Neuronal stem cell (in vitro differentiated cells): ENCODE results near the gene GPBAR1.

Experiments
- DNase-seq: peaks from one replicate; pipeline ENCODE4 v3.0.0-alpha.2; 2013; ENCODE audit warnings: low spot score
- H2AFZ ChIP-seq: one replicate; pipeline ENCODE4 v1.6.1; 2013; ENCODE audit warnings: mild to moderate bottlenecking, low read length, inconsistent platforms
- H2AK5ac ChIP-seq: 2 replicates; pipeline ENCODE4 v1.6.1; 2013; ENCODE audit warnings: low read depth, mild to moderate bottlenecking, inconsistent platforms, low read length, moderate library complexity, mixed read lengths
- H2BK120ac ChIP-seq: 2 replicates; pipeline ENCODE4 v1.6.1; 2013; ENCODE audit warnings: low read depth, mild to moderate bottlenecking, inconsistent platforms, low read length, moderate library complexity, mixed read lengths
- H2BK12ac ChIP-seq: one replicate; pipeline ENCODE4 v1.6.1; 2013; ENCODE audit warnings: low read length, inconsistent platforms
- H2BK15ac ChIP-seq: 2 replicates; pipeline ENCODE4 v1.6.1; 2013; ENCODE audit warnings: mild to moderate bottlenecking, low read length, inconsistent platforms, mixed read lengths
- H2BK5ac ChIP-seq: one replicate; pipeline ENCODE4 v1.6.1; 2013; ENCODE audit warnings: inconsistent platforms, mild to moderate bottlenecking, low read length, moderate library complexity
- H3K14ac ChIP-seq: one replicate; pipeline ENCODE4 v1.6.1; 2013; ENCODE audit warnings: low read length, inconsistent platforms
- H3K18ac ChIP-seq: 2 replicates; pipeline ENCODE4 v1.6.1; 2013; ENCODE audit warnings: low read length, inconsistent platforms
- H3K23ac ChIP-seq: 2 replicates; pipeline ENCODE4 v1.6.1; 2013; ENCODE audit warnings: low read depth, mild to moderate bottlenecking, mixed read lengths, low read length, inconsistent platforms; ENCODE audit not compliant: poor library complexity
- H3K27ac ChIP-seq: replicated peaks from 3 replicates; pipeline ENCODE4 v1.5.1; 2013; ENCODE audit warnings: low read length, inconsistent platforms
- H3K27me3 ChIP-seq, 3 experiments: 2 replicates each; pipeline ENCODE4 v1.6.1; 2013; ENCODE audit warnings: low read length in 3 of 3, mild to moderate bottlenecking in 2 of 3, inconsistent platforms in 1 of 3, low read depth in 1 of 3, mixed read lengths in 1 of 3, moderate library complexity in 1 of 3; ENCODE audit not compliant: control insufficient read depth in 3 of 3, insufficient read depth in 3 of 3
- H3K36me3 ChIP-seq, 2 donors: replicated peaks in 1 of 2; 2 replicates each; pipeline ENCODE4 v1.6.1; 2013; ENCODE audit warnings: low read length in 2 of 2; ENCODE audit not compliant: control insufficient read depth in 2 of 2, insufficient read depth in 2 of 2
- H3K4ac ChIP-seq: 2 replicates; pipeline ENCODE4 v1.6.1; 2013; ENCODE audit warnings: inconsistent platforms, mild to moderate bottlenecking, low read length, moderate library complexity
- H3K4me1 ChIP-seq, 2 donors: 1 replicate in 1 of 2; 2 replicates in 1 of 2; pipeline ENCODE4 v1.6.1; 2013; ENCODE audit warnings: low read length in 2 of 2, low read depth in 1 of 2; ENCODE audit not compliant: control insufficient read depth in 2 of 2, insufficient read depth in 1 of 2
- H3K4me2 ChIP-seq: one replicate; pipeline ENCODE4 v1.6.1; 2013; ENCODE audit warnings: mild to moderate bottlenecking, low read length, inconsistent platforms; ENCODE audit not compliant: insufficient read depth, poor library complexity, severe bottlenecking
- H3K4me3 ChIP-seq, 2 donors: 2 replicates each; pipeline ENCODE4 v1.5.1; 2013; ENCODE audit warnings: low read length in 2 of 2, mild to moderate bottlenecking in 2 of 2, inconsistent platforms in 1 of 2, moderate library complexity in 1 of 2
- H3K79me1 ChIP-seq: one replicate; pipeline ENCODE4 v1.6.1; 2013; ENCODE audit warnings: low read depth, mild to moderate bottlenecking, inconsistent platforms, low read length, moderate library complexity
- H3K9ac ChIP-seq: one replicate; pipeline ENCODE4 v1.6.1; 2013; ENCODE audit warnings: mild to moderate bottlenecking, low read depth, low read length, inconsistent platforms; ENCODE audit not compliant: poor library complexity
- H3K9me3 ChIP-seq, 2 donors: replicated peaks in 1 of 2; 2 replicates each; pipeline versions ENCODE3 to v1.6.1; 2013; ENCODE audit warnings: low read length in 2 of 2, mild to moderate bottlenecking in 2 of 2, inconsistent platforms in 1 of 2, low read depth in 1 of 2, mixed read lengths in 1 of 2, moderate library complexity in 1 of 2; ENCODE audit not compliant: control insufficient read depth in 2 of 2, insufficient read depth in 1 of 2
- H4K8ac ChIP-seq: one replicate; pipeline ENCODE4 v1.6.1; 2013; ENCODE audit warnings: low read depth, mild to moderate bottlenecking, inconsistent platforms, low read length, moderate library complexity
- H4K91ac ChIP-seq: one replicate; pipeline ENCODE4 v1.6.1; 2013; ENCODE audit warnings: low read length, low read depth, mild to moderate bottlenecking, inconsistent platforms; ENCODE audit not compliant: poor library complexity
- whole genome bisulfite sequencing, 2 donors: extraction: QIAGEN DNeasy Blood & Tissue Kit; methylation state at CpG; one replicate each; pipeline ENCODE4 v1.1.7; 2013; ENCODE audit warnings: missing lambda C conversion rate in 2 of 2, mixed read lengths in 1 of 2; ENCODE audit not compliant: insufficient read length in 2 of 2, insufficient replicate concordance in 1 of 2; ENCODE audit errors: extremely low coverage in 2 of 2; 5-methylcytosine and 5-hydroxymethylcytosine counted together

GPBAR1 gene

DNA sequence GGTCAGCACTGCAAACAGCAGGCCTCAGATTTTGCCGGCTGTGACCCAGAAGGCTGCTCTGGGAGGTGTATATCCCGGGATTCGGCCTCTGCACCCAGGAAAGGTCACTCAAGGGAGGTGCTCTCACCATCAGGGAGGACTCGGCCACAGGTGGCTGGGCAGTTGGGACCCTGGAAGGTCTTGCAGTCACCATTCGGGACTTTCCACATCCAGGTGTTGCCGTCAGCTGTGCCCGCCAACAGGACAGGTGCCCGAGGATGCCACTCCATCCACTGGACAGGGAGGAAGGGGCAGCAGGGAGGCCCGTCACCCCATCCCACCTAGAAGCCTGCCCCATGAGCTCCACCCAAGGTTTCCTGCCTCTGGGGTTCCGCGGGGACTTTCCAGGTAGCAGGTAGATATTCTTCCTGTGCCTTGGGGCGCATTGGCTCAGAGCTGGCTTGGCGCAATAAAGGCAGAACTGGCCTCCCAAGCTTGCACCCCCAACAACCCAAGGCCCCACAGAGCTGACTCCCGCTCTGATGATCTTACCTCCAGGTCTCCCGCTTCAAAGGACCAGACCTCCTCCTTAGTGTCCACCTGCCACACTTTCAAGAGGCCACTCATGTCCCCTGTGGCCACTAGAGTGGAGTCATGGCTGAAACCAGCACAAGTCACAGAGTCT, 5.6 kb downstream of the GPBAR1 start:
- no peak for DNase-seq
- peaks cover 15 to 16% of the 10 kb centered on the region in 2 donors for H3K4me1 ChIP-seq
- H2BK120ac ChIP-seq: no peak overlapping the region
- WGBS, 2 donors: no CpG with 5 or more reads among the region's 15 CpGs
- no peak overlapping the region for H2AFZ ChIP-seq
- H3K4me2 ChIP-seq: no peak overlapping the region
- H3K27ac ChIP-seq: no peak overlapping the region
- H3K36me3 ChIP-seq: peaks cover 30 to 51% of the 10 kb centered on the region in 2 donors
- peaks cover 7% of the 10 kb centered on the region for H3K79me1 ChIP-seq
- no peak overlapping the region for H2BK5ac ChIP-seq
- H3K18ac ChIP-seq: no peak overlapping the region
- no peak overlapping the region for H2BK12ac ChIP-seq
- no peak overlapping the region for H3K4ac ChIP-seq
- no peak overlapping the region for H2BK15ac ChIP-seq
- H3K4me3 ChIP-seq: no peak overlapping the region
- H3K23ac ChIP-seq: no peak overlapping the region
- peaks cover 0 to 2% (median 0%) of the 10 kb centered on the region in 3 experiments for H3K27me3 ChIP-seq
- H4K8ac ChIP-seq: no peak overlapping the region
- H3K14ac ChIP-seq: no peak overlapping the region
- H3K9ac ChIP-seq: no peak overlapping the region
- no peak overlapping the region for H2AK5ac ChIP-seq
- no peak overlapping the region for H4K91ac ChIP-seq
- H3K9me3 ChIP-seq: peaks cover 0 to 2% of the 10 kb centered on the region in 2 donors

DNA sequence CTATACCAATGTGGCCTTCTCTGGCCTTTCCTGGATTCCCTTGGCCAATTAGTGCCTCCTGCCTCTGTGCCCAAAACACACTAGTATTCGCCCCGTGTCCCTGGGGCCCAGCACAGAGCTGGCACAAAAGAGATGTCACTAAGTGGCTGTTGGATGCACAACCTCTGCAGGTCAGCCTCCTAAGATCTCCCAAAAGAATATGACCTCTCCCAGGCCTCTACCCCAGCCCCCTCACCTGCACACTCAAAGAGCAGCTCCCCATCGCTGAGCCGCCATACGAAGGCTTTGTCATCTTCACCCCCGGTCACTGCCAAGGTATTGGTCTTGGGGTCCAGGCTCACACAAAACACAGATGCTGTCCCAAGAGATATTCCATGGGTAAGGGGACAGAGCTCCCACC, 6.4 kb downstream of the GPBAR1 start:
- WGBS, 2 donors: no CpG with 5 or more reads among the region's 6 CpGs
- no peaks in the 10 kb centered on the region for H3K9me3 ChIP-seq
- H3K27ac ChIP-seq: no peak overlapping the region
- H3K36me3 ChIP-seq: peaks cover 33 to 51% of the 10 kb centered on the region in 2 donors
- H3K23ac ChIP-seq: no peak overlapping the region
- no peak overlapping the region for H3K18ac ChIP-seq
- H3K79me1 ChIP-seq: peaks cover 7% of the 10 kb centered on the region
- H3K4me1 ChIP-seq: peaks cover 8 to 10% of the 10 kb centered on the region in 2 donors
- H2BK120ac ChIP-seq: no peak overlapping the region
- H3K14ac ChIP-seq: no peak overlapping the region
- no peak overlapping the region for H4K91ac ChIP-seq
- no peak overlapping the region for H2AFZ ChIP-seq
- H3K4ac ChIP-seq: no peak overlapping the region
- no peak overlapping the region for H2BK15ac ChIP-seq
- no peak overlapping the region for H4K8ac ChIP-seq
- DNase-seq: no peak
- H3K9ac ChIP-seq: no peak overlapping the region
- H3K4me2 ChIP-seq: no peak overlapping the region
- H3K27me3 ChIP-seq: no peaks in the 10 kb centered on the region
- H3K4me3 ChIP-seq: no peak overlapping the region
- no peak overlapping the region for H2AK5ac ChIP-seq
- H2BK5ac ChIP-seq: no peak overlapping the region
- H2BK12ac ChIP-seq: no peak overlapping the region

DNA sequence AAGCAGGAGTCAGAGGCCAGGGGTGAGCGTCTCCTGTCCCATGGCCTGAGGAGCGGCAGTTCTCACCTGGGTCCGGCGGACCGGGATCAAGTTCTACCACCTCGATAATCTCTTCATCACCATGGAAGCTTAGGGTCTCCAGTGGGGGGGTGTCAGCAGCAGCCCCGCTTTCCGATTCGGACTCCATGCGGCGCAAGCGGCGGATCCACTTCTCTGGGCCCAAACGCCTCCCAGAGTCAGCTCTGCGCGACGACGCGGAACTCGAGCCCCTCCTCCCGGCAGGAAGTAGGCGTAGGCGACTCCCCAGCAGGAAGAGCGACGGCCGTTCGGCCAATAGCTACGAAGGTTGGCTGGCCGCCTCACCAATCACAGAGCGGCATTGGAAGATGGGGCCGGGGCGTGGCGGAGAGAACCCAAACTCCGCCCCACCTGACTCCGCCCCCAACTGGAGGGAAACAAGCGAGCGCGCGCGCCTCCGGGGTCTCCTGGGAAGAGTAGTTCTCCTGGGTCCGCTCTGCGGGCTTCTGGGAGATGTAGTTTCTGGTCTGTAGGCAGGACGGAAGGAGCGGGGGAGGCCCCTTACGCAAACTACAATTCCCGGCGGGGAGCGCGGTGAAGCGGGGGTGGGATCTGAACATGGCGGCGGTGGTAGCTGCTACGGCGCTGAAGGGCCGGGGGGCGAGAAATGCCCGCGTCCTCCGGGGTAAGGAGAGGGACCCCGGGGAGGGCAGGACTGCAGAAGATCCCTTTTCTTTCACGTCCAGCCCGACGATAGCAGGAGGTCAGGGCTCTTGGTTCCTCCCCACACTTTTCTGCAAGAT, 9.3 kb downstream of the GPBAR1 start, which contains the start of the genes AAMP and PNKD:
AAMP (minus strand) TSS at position 238 of the 821 bp plus-strand sequence; CDS start at position 187, 51 bp downstream.
PNKD (plus strand) TSS at position 620 of the 821 bp plus-strand sequence; CDS start at position 637, 17 bp downstream.
- H3K4me2 ChIP-seq: peak within 1 kb of the TSS; percentile 84
- H2BK15ac ChIP-seq: no peak within 1 kb of the TSS
- H4K91ac ChIP-seq: no peak within 1 kb of the TSS
- H2BK5ac ChIP-seq: no peak within 1 kb of the TSS
- no peaks in the 10 kb centered on the region for H3K27me3 ChIP-seq
- H3K9me3 ChIP-seq: no peaks in the 10 kb centered on the region
- H3K14ac ChIP-seq: peak within 1 kb of the TSS; percentile 86
- peak; percentile 100 for DNase-seq
- H3K79me1 ChIP-seq: peaks cover 8% of the 10 kb centered on the region
- H3K36me3 ChIP-seq: peaks cover 35 to 47% of the 10 kb centered on the region in 2 donors
- peak within 1 kb of the TSS; percentile 49 for H3K23ac ChIP-seq
- H3K27ac ChIP-seq: peak within 1 kb of the TSS; percentile 16
- H3K4me3 ChIP-seq: peak within 1 kb of the TSS; percentile 83 to 91
- H2BK12ac ChIP-seq: no peak within 1 kb of the TSS
- no CpG with 5 or more reads among the region's 64 CpGs for WGBS, 2 donors
- peak within 1 kb of the TSS; percentile 92 for H3K18ac ChIP-seq
- H2BK120ac ChIP-seq: no peak within 1 kb of the TSS
- peak within 1 kb of the TSS; percentile 90 for H2AFZ ChIP-seq
- no peak within 1 kb of the TSS for H3K4ac ChIP-seq
- peaks cover 8 to 10% of the 10 kb centered on the region in 2 donors for H3K4me1 ChIP-seq
- peak within 1 kb of the TSS; percentile 92 for H3K9ac ChIP-seq
- H4K8ac ChIP-seq: no peak within 1 kb of the TSS
- H2AK5ac ChIP-seq: peak within 1 kb of the TSS; percentile 31
